Left lung (tissue), 10 donors: ENCODE results near the gene TTYH1. TPM values are rescaled to one million over a fixed set of nuclear protein-coding genes. Genes with fewer than 3 reads are reported as not detected.

Source experiments
- ATAC-seq: fragments of 200-7000 bp; cut with Tn5 transposase; one replicate; pipeline ENCODE4 v1.9.1; 2020; ENCODE audit warnings: moderate library complexity
- DNase-seq, 4 donors: peaks; one replicate each; pipeline ENCODE4 v3.0.0-alpha.2; 2013 to 2020
- H3K27ac ChIP-seq, 2 donors: fragments of 200-600 bp; sonication (generic) in 1 of 2; one replicate each; pipeline versions ENCODE4 v1.5.0 to v1.8.0; 2020 to 2021
- H3K27me3 ChIP-seq, 2 donors: fragments of 200-600 bp; sonication (generic) in 1 of 2; one replicate each; pipeline versions ENCODE4 v1.5.0 to v1.8.0; 2020 to 2021
- H3K36me3 ChIP-seq, 2 donors: fragments of 200-600 bp; sonication (generic) in 1 of 2; one replicate each; pipeline versions ENCODE4 v1.5.0 to v1.8.0; 2020 to 2021
- H3K4me1 ChIP-seq, 2 donors: fragments of 200-600 bp; one replicate each; pipeline ENCODE4 v1.8.0; 2021
- H3K4me3 ChIP-seq, 2 donors: fragments of 200-600 bp; sonication (generic) in 1 of 2; one replicate each; pipeline versions ENCODE4 v1.5.0 to v1.8.0; 2020 to 2021; ENCODE audit warnings: mild to moderate bottlenecking in 1 of 2
- H3K9me3 ChIP-seq, 2 donors: fragments of 200-600 bp; sonication (generic) in 1 of 2; one replicate each; pipeline versions ENCODE4 v1.5.0 to v1.8.0; 2020 to 2021
- intact Hi-C, 2 donors: fragments of 100-400 bp; cut with DNase I; formaldehyde crosslinking; loops; one replicate each; pipeline versions ENCODE4 v1.11.2 to v1.14.2; 2022
- polyA plus RNA-seq, 6 donors: library from polyadenylated mRNA; unstranded; fragments of 120-200 nt; gene quantifications; one replicate each; pipeline ENCODE4 v1.2.1, GENCODE V29; 2013; ENCODE audit not compliant: insufficient read length in 6 of 6
- total RNA-seq, 2 donors: library from RNA; stranded (reverse); fragmentation: NEBNext Ultra II Directional; extraction: Animal tissue kit (Norgen Biotek cat#: 25700); gene quantifications; one replicate each; pipeline ENCODE4 v1.2.1, GENCODE V29; 2021
- TF ChIP-seq, protein P1 (sequence below), 2 donors: fragments of 200-600 bp; sonication (generic) in 1 of 2; IDR thresholded peaks; one replicate each; pipeline versions ENCODE4 v1.5.0 to v1.8.0; 2021; ENCODE audit warnings: antibody characterized with exemption in 2 of 2
- donor health status: DM: no; HTN: yes; CAD: no.
- donor health status: DM: no; HTN: no; CAD: no.

Gene TTYH1
- total and polyA plus RNA-seq, 8 donors = 2.3 to 13.4 (median 4.7) TPM; not detected in 2

DNA sequence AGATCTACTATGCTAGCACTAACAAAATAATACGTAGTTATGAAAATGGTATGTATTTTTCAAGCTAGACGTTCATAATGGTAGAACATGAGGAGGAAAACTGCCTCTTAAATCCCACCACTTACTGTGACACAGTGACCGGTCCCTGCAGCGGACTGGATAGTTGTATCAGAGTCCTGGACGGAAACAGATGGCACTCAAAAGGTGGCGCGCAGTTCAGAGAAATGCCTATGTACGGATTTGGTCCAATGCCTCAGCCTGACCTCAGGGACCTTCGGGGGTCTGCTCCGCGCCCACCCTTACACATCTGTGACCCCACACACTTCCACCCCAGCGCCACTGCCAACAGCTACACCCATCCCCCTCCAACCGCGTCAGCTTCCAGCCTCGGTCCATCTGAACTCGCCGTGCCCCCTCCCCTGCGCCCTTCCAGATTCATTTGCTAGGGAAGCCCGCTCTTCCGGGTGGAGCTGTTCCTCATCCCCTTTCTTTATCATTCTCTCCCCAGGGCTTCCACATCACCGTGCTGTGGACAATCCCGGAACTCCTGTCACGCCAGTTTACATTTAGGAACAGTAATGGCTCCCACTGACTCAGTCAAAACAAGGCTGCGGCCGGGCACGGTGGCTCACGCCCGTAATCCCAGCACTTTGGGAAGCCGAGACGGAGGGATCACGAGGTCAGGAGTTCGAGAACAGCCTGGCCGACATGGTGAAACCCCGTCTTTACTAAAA, 32.9 kb downstream of the TTYH1 start:
- Histone ChIP-seq H3K4me1 (peaks cover 30 to 48% of the 10 kb centered on the region in 2 donors), H3K4me3 (peak overlapping the region; percentile 94 to 97), H3K9me3 (no peaks in the 10 kb centered on the region), H3K27ac (peak overlapping the region; percentile 96 to 99), H3K27me3 (no peaks in the 10 kb centered on the region), H3K36me3 (peaks cover 0 to 49% of the 10 kb centered on the region in 2 donors)
- TF ChIP-seq, protein P1, sequence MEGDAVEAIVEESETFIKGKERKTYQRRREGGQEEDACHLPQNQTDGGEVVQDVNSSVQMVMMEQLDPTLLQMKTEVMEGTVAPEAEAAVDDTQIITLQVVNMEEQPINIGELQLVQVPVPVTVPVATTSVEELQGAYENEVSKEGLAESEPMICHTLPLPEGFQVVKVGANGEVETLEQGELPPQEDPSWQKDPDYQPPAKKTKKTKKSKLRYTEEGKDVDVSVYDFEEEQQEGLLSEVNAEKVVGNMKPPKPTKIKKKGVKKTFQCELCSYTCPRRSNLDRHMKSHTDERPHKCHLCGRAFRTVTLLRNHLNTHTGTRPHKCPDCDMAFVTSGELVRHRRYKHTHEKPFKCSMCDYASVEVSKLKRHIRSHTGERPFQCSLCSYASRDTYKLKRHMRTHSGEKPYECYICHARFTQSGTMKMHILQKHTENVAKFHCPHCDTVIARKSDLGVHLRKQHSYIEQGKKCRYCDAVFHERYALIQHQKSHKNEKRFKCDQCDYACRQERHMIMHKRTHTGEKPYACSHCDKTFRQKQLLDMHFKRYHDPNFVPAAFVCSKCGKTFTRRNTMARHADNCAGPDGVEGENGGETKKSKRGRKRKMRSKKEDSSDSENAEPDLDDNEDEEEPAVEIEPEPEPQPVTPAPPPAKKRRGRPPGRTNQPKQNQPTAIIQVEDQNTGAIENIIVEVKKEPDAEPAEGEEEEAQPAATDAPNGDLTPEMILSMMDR (IDR thresholded peaks at IDR 0.05) = no peak
- intact Hi-C loops = no loop called here
- DNase-seq = peak; percentile 63 to 82 (median 66)
- ATAC-seq = peak; percentile 40

DNA sequence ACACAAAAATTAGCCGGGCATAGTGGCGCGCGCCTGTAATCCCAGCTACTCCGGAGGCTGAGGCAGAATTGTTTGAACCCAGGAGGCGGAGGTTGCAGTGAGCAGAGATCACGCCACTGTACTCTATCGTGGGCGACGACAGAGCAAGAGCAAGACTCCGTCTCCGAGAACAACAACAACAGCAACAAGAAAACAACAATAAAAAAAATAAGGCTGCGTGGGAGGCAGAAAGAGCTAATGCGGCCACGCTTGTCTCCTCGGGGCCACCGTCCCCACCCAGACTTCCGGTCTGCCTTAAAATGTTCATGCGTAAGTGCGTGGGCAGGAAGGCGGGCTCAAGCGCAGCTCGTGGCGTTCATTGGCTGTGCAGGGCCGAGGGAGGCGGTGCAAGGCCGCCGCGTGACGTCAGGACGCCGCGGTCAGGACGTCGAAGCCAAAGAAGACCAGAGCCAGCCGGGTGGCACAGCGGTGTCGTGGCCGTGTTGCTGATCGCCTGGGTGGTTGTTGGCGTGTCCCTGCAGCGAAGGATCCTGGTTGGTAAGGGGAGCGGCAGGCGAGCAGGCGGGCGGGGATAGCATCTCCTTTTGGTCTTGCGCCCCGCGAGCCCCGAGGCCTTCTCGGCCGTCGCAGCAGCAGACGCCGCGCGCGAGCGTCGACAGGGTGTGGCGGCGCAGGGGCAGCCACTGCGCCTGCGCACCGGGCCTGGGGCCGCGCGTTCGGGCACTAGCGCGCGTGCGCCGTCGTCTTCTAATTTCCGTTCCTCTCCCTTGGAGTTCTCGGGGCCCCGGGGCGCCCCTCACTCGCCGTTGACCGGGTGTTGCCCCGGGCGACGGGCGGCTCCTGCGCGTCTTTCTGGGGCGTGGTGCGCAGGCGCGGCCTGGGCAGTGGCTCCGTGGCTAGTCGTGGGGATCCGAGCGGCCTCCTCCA, 33.8 kb downstream of the TTYH1 start, which contains the start of gene LENG8:
LENG8 (plus strand) TSS at position 426 of the 927 bp plus-strand sequence. CDS start 2,146 bp downstream, outside the sequence.
- H3K9me3 ChIP-seq = no peaks in the 10 kb centered on the region
- no peaks in the 10 kb centered on the region for H3K27me3 ChIP-seq
- peak; percentile 96 for ATAC-seq
- peaks cover 30 to 48% of the 10 kb centered on the region in 2 donors for H3K4me1 ChIP-seq
- H3K27ac ChIP-seq = peak within 1 kb of the TSS; percentile 96 to 99
- H3K4me3 ChIP-seq = peak within 1 kb of the TSS; percentile 94 to 97
- intact Hi-C loops = no loop called here
- DNase-seq = peak; percentile 97 to 99 (median 98)
- peaks cover 0 to 53% of the 10 kb centered on the region in 2 donors for H3K36me3 ChIP-seq
- TF ChIP-seq, protein P1 (IDR thresholded peaks at IDR 0.05) = no peak

DNA sequence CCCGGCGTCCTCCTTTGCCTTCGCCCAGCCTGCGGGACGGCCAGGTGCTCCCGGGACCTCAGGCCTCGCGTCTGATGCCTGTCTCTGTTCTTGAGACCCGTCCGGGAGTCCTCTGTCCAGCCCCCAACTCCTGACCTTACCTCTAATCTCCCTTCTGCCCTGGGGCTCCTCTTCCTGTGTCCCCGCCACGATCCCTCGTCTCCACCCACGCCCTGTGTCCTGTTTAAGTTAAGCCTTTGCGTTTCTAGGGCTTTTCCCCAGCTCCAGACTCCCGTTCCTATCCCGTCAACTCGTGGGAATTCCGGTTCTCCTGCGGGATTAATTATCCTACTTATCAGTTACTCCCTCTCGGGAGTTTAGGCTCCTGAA, 34.4 kb downstream of the TTYH1 start:
- intact Hi-C loops = no loop called here

DNA sequence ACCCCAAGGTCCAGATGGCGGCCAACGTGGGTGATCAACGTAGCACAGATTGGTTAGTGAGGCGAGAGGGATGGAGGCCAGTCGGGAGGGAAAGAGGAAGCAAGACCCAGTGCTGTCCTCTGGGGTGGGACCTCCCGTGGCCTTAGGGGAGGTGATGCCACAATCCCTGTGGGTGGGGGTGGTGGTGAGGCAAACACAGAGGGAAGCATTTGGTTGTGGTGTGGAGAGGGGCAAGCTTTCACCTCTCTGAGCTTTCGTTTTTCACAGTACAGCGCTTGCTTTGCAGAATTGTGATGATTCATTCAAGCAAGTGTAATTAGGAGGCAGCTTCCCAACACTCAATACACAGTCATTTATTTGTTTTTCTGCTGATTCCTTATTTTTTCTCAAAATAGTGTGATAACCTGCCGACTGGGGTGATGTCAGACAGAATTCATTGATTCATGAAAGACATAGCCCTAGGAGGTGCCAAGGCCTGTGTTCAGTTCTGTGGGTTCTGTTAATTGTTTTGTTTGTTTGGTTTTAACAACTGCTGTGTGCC, 36.1 kb downstream of the TTYH1 start:
- TF ChIP-seq, protein P1 (IDR thresholded peaks at IDR 0.05) = no peak
- intact Hi-C loops = no loop called here
- peaks cover 0 to 58% of the 10 kb centered on the region in 2 donors for H3K36me3 ChIP-seq
- no peaks in the 10 kb centered on the region for H3K9me3 ChIP-seq
- no peaks in the 10 kb centered on the region for H3K27me3 ChIP-seq
- H3K4me1 ChIP-seq = peaks cover 30 to 48% of the 10 kb centered on the region in 2 donors
- ATAC-seq (no peak), DNase-seq (peak in 1 of 4 donors; percentile 35)
- peak overlapping the region in 1 of 2 donors; percentile 97 for H3K4me3 ChIP-seq
- H3K27ac ChIP-seq = peak overlapping the region in 1 of 2 donors; percentile 45

More for the DNA sequence above, 34.4 kb downstream of the TTYH1 start:
- Histone ChIP-seq H3K36me3 (peaks cover 0 to 53% of the 10 kb centered on the region in 2 donors), H3K9me3 (no peaks in the 10 kb centered on the region), H3K27me3 (no peaks in the 10 kb centered on the region), H3K4me3 (peak overlapping the region; percentile 94 to 97), H3K4me1 (peaks cover 30 to 48% of the 10 kb centered on the region in 2 donors), H3K27ac (peak overlapping the region; percentile 96 to 99)
- ATAC-seq (no peak), DNase-seq (no peak)
- TF ChIP-seq, protein P1 (IDR thresholded peaks at IDR 0.05) = no peak
